ENCODE measurements around the gene HOXD12.

HOXD12 gene

GRCh38 chr2:176124947-176125771 is 25.6 kb downstream of the HOXD12 start:
- intact Hi-C loops (cut with DNase I; ENCODE audit: low total_unique reads) = loop anchor here (5.0 kb wide), 2 partner anchors 332 to 512 kb away; no protein-coding TSS in a partner anchor
- TF ChIP-seq CTCF (IDR thresholded peaks at IDR 0.05) = no peak
- no peak overlapping the region for H3K27ac ChIP-seq
- no peaks in the 10 kb centered on the region for H3K36me3 ChIP-seq
- no peaks in the 10 kb centered on the region for H3K9me3 ChIP-seq
- H3K4me3 ChIP-seq = no peak overlapping the region
- H3K4me1 ChIP-seq = peaks cover 0 to 45% (median 32%) of the 10 kb centered on the region in 4 donors
- H3K27me3 ChIP-seq = peaks cover 8 to 83% of the 10 kb centered on the region in 2 donors
- no peak for DNase-seq

- intact Hi-C loops (cut with DNase I; ENCODE audit: low total_unique reads) = loop anchor here (5.0 kb wide), 2 partner anchors 332 to 512 kb away; no protein-coding TSS in a partner anchor
- DNase-seq = no peak
- Histone ChIP-seq H3K4me1 (peaks cover 0 to 50% (median 34%) of the 10 kb centered on the region in 4 donors), H3K9me3 (no peaks in the 10 kb centered on the region), H3K27ac (no peak overlapping the region), H3K27me3 (peaks cover 8 to 83% of the 10 kb centered on the region in 2 donors), H3K36me3 (no peaks in the 10 kb centered on the region), H3K4me3 (no peak overlapping the region)
- TF ChIP-seq CTCF (IDR thresholded peaks at IDR 0.05) = no peak
Observed at GRCh38 chr2:176125772-176126054, 26.1 kb downstream of the HOXD12 start.

- Histone ChIP-seq H3K9me3 (no peaks in the 10 kb centered on the region), H3K4me3 (no peak overlapping the region), H3K27me3 (peaks cover 0 to 74% of the 10 kb centered on the region in 2 donors), H3K27ac (no peak overlapping the region), H3K4me1 (peaks cover 0 to 48% (median 34%) of the 10 kb centered on the region in 4 donors), H3K36me3 (no peaks in the 10 kb centered on the region)
- intact Hi-C loops (cut with DNase I; ENCODE audit: low total_unique reads) = loop anchor here (5.0 kb wide), 2 partner anchors 330 to 510 kb away; no protein-coding TSS in a partner anchor
- TF ChIP-seq CTCF (IDR thresholded peaks at IDR 0.05) = peak; percentile 79 to 87
- DNase-seq = peak in 1 of 2 donors; percentile 63
Observed at GRCh38 chr2:176126929-176127773, 27.6 kb downstream of the HOXD12 start.

GRCh38 chr2:176127774-176128072 is 28.1 kb downstream of the HOXD12 start:
- Histone ChIP-seq H3K27me3 (peaks cover 0 to 73% of the 10 kb centered on the region in 2 donors), H3K4me1 (peaks cover 0 to 48% (median 29%) of the 10 kb centered on the region in 4 donors), H3K36me3 (no peaks in the 10 kb centered on the region), H3K4me3 (no peak overlapping the region), H3K27ac (no peak overlapping the region), H3K9me3 (no peaks in the 10 kb centered on the region)
- intact Hi-C loops (cut with DNase I; ENCODE audit: low total_unique reads) = loop anchor here (5.0 kb wide), 2 partner anchors 330 to 510 kb away; no protein-coding TSS in a partner anchor
- no peak for TF ChIP-seq CTCF (IDR thresholded peaks at IDR 0.05)
- DNase-seq = no peak

GRCh38 chr2:176128172-176128981 is 28.8 kb downstream of the HOXD12 start:
- no peak for TF ChIP-seq CTCF (IDR thresholded peaks at IDR 0.05)
- Histone ChIP-seq H3K4me1 (peaks cover 0 to 48% (median 25%) of the 10 kb centered on the region in 4 donors), H3K4me3 (peak overlapping the region; percentile 60 to 72), H3K27ac (peak overlapping the region; percentile 79 to 95), H3K36me3 (no peaks in the 10 kb centered on the region), H3K9me3 (no peaks in the 10 kb centered on the region), H3K27me3 (peaks cover 0 to 68% of the 10 kb centered on the region in 2 donors)
- intact Hi-C loops (cut with DNase I; ENCODE audit: low total_unique reads) = loop anchor here (5.0 kb wide), 2 partner anchors 329 to 509 kb away; no protein-coding TSS in a partner anchor
- DNase-seq = no peak

Measured in tibial artery (tissue), 4 donors.